ENCODE results near the gene PLCB4.

The PLCB4 gene

GRCh38 chr20:9160757-9161156, 91.9 kb downstream of the PLCB4 start:
- no peak overlapping the region for H3K9ac ChIP-seq (ENCODE audit: low read depth, low read length, poor library complexity)
- H3K79me1 ChIP-seq (ENCODE audit: low read depth, low read length) = no peaks in the 10 kb centered on the region
- no peak overlapping the region for H3K14ac ChIP-seq (ENCODE audit: low read length)
- no peak overlapping the region for H2AK5ac ChIP-seq (ENCODE audit: low read depth, low read length)
- no CpG with 5 or more reads among the region's 2 CpGs for WGBS, 2 donors (ENCODE audit: extremely low coverage in 2 of 2, insufficient read length in 2 of 2, insufficient replicate concordance in 1 of 2)
- no peak overlapping the region for H3K4ac ChIP-seq (ENCODE audit: low read length)
- no peaks in the 10 kb centered on the region for H3K36me3 ChIP-seq (replicated peaks in 1 of 2; ENCODE audit: control insufficient read depth in 2 of 2, insufficient read depth in 2 of 2, low read length in 2 of 2)
- DNase-seq (ENCODE audit: low spot score) = no peak
- H3K4me2 ChIP-seq (ENCODE audit: insufficient read depth, low read length, poor library complexity, severe bottlenecking) = no peak overlapping the region
- H2BK120ac ChIP-seq (ENCODE audit: low read depth, low read length) = no peak overlapping the region
- H2AFZ ChIP-seq (ENCODE audit: low read length) = peak overlapping the region; percentile 58
- no peak overlapping the region for H4K8ac ChIP-seq (ENCODE audit: low read depth, low read length)
- no peak overlapping the region for H2BK12ac ChIP-seq (ENCODE audit: low read length)
- no peak overlapping the region for H3K23ac ChIP-seq (ENCODE audit: low read depth, low read length, poor library complexity)
- H3K27ac ChIP-seq (replicated peaks; ENCODE audit: low read length) = no peak overlapping the region
- H3K4me1 ChIP-seq (ENCODE audit: control insufficient read depth in 2 of 2, insufficient read depth in 1 of 2, low read depth in 1 of 2, low read length in 2 of 2) = peaks cover 0 to 2% of the 10 kb centered on the region in 2 donors
- H3K18ac ChIP-seq (ENCODE audit: low read length) = no peak overlapping the region
- no peak overlapping the region for H2BK5ac ChIP-seq (ENCODE audit: low read length)
- H4K91ac ChIP-seq (ENCODE audit: low read depth, low read length, poor library complexity) = no peak overlapping the region
- H3K27me3 ChIP-seq (ENCODE audit: control insufficient read depth in 3 of 3, insufficient read depth in 3 of 3, low read depth in 1 of 3, low read length in 3 of 3) = no peaks in the 10 kb centered on the region
- H3K4me3 ChIP-seq (ENCODE audit: low read length in 2 of 2) = no peak overlapping the region
- no peaks in the 10 kb centered on the region for H3K9me3 ChIP-seq (replicated peaks in 1 of 2; ENCODE audit: control insufficient read depth in 2 of 2, insufficient read depth in 1 of 2, low read depth in 1 of 2, low read length in 2 of 2)
- H2BK15ac ChIP-seq (ENCODE audit: low read length) = no peak overlapping the region

DNA sequence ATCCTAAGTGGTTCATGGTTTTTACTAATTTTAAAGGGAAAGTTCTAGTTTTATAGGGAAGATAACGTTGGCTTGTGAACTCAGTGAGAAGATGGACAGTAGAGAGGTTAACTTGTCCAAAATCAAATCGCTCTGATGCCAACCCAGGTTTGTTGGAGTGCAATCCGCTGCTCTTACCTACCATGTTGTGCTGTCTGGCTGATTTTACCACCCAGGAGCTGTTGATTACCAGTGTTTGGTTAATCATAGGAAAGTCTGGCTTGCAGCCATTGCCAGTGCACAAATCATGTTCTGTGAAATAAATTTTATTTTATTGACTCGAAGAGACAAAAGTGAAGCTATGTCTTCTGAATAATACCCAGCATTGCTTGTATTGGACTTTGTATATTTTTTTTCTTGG, 92.4 kb downstream of the PLCB4 start:
- no peak overlapping the region for H2AFZ ChIP-seq (ENCODE audit: low read length)

DNA sequence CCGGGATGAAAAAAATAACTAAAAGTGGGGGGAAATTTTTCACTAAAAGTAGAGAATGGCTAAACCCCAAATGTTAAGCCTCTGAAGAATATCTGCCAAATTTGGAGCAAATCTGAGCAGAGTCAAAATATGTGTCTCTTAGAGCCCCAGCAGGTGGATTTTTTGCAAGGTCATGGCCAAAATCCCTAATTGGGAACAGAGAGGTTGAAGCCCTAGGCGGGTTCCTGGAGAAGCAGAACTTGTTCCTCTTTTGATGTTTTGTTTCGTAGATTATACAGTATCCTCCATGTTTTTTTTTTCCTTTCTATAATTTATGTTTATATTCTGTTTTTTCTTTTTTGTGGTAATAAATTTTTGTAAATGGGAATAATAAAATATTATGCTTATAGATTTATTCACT, 94.4 kb downstream of the PLCB4 start:
- H2BK120ac ChIP-seq (ENCODE audit: low read depth, low read length) = no peak overlapping the region
- H2BK15ac ChIP-seq (ENCODE audit: low read length) = no peak overlapping the region
- H3K18ac ChIP-seq (ENCODE audit: low read length) = no peak overlapping the region
- WGBS, 2 donors (ENCODE audit: extremely low coverage in 2 of 2, insufficient read length in 2 of 2, insufficient replicate concordance in 1 of 2) = no CpG with 5 or more reads among the region's 3 CpGs
- no peaks in the 10 kb centered on the region for H3K9me3 ChIP-seq (replicated peaks in 1 of 2; ENCODE audit: control insufficient read depth in 2 of 2, insufficient read depth in 1 of 2, low read depth in 1 of 2, low read length in 2 of 2)
- H4K91ac ChIP-seq (ENCODE audit: low read depth, low read length, poor library complexity) = no peak overlapping the region
- no peak overlapping the region for H2BK12ac ChIP-seq (ENCODE audit: low read length)
- no peak overlapping the region for H3K9ac ChIP-seq (ENCODE audit: low read depth, low read length, poor library complexity)
- H2AK5ac ChIP-seq (ENCODE audit: low read depth, low read length) = no peak overlapping the region
- no peak for DNase-seq (ENCODE audit: low spot score)
- H3K4me3 ChIP-seq (ENCODE audit: low read length in 2 of 2) = no peak overlapping the region
- H3K14ac ChIP-seq (ENCODE audit: low read length) = no peak overlapping the region
- H2BK5ac ChIP-seq (ENCODE audit: low read length) = no peak overlapping the region
- H3K79me1 ChIP-seq (ENCODE audit: low read depth, low read length) = no peaks in the 10 kb centered on the region
- no peak overlapping the region for H3K23ac ChIP-seq (ENCODE audit: low read depth, low read length, poor library complexity)
- no peaks in the 10 kb centered on the region for H3K27me3 ChIP-seq (ENCODE audit: control insufficient read depth in 3 of 3, insufficient read depth in 3 of 3, low read depth in 1 of 3, low read length in 3 of 3)
- peaks cover 0 to 5% of the 10 kb centered on the region in 2 donors for H3K4me1 ChIP-seq (ENCODE audit: control insufficient read depth in 2 of 2, insufficient read depth in 1 of 2, low read depth in 1 of 2, low read length in 2 of 2)
- no peak overlapping the region for H3K4ac ChIP-seq (ENCODE audit: low read length)
- H3K27ac ChIP-seq (replicated peaks; ENCODE audit: low read length) = no peak overlapping the region
- H3K4me2 ChIP-seq (ENCODE audit: insufficient read depth, low read length, poor library complexity, severe bottlenecking) = no peak overlapping the region
- no peak overlapping the region for H4K8ac ChIP-seq (ENCODE audit: low read depth, low read length)
- H3K36me3 ChIP-seq (replicated peaks in 1 of 2; ENCODE audit: control insufficient read depth in 2 of 2, insufficient read depth in 2 of 2, low read length in 2 of 2) = no peaks in the 10 kb centered on the region
- no peak overlapping the region for H2AFZ ChIP-seq (ENCODE audit: low read length)

More for the DNA sequence above, 92.4 kb downstream of the PLCB4 start:
- Histone ChIP-seq H3K36me3 (replicated peaks in 1 of 2; ENCODE audit: control insufficient read depth in 2 of 2, insufficient read depth in 2 of 2, low read length in 2 of 2) (no peaks in the 10 kb centered on the region), H3K14ac (ENCODE audit: low read length) (no peak overlapping the region), H3K18ac (ENCODE audit: low read length) (no peak overlapping the region), H3K9ac (ENCODE audit: low read depth, low read length, poor library complexity) (no peak overlapping the region), H3K27ac (replicated peaks; ENCODE audit: low read length) (no peak overlapping the region), H4K91ac (ENCODE audit: low read depth, low read length, poor library complexity) (no peak overlapping the region), H2BK15ac (ENCODE audit: low read length) (no peak overlapping the region), H2BK5ac (ENCODE audit: low read length) (no peak overlapping the region), H3K23ac (ENCODE audit: low read depth, low read length, poor library complexity) (no peak overlapping the region), H2BK12ac (ENCODE audit: low read length) (no peak overlapping the region), H3K27me3 (ENCODE audit: control insufficient read depth in 3 of 3, insufficient read depth in 3 of 3, low read depth in 1 of 3, low read length in 3 of 3) (no peaks in the 10 kb centered on the region), H3K4me2 (ENCODE audit: insufficient read depth, low read length, poor library complexity, severe bottlenecking) (no peak overlapping the region), H3K4ac (ENCODE audit: low read length) (no peak overlapping the region), H3K79me1 (ENCODE audit: low read depth, low read length) (no peaks in the 10 kb centered on the region), H2AK5ac (ENCODE audit: low read depth, low read length) (no peak overlapping the region), H3K9me3 (replicated peaks in 1 of 2; ENCODE audit: control insufficient read depth in 2 of 2, insufficient read depth in 1 of 2, low read depth in 1 of 2, low read length in 2 of 2) (no peaks in the 10 kb centered on the region), H3K4me3 (ENCODE audit: low read length in 2 of 2) (no peak overlapping the region), H2BK120ac (ENCODE audit: low read depth, low read length) (no peak overlapping the region), H3K4me1 (ENCODE audit: control insufficient read depth in 2 of 2, insufficient read depth in 1 of 2, low read depth in 1 of 2, low read length in 2 of 2) (peaks cover 0 to 4% of the 10 kb centered on the region in 2 donors), H4K8ac (ENCODE audit: low read depth, low read length) (no peak overlapping the region)
- WGBS, 2 donors (ENCODE audit: extremely low coverage in 2 of 2, insufficient read length in 2 of 2, insufficient replicate concordance in 1 of 2) = no CpG with 5 or more reads among the region's 4 CpGs
- no peak for DNase-seq (ENCODE audit: low spot score)

DNA sequence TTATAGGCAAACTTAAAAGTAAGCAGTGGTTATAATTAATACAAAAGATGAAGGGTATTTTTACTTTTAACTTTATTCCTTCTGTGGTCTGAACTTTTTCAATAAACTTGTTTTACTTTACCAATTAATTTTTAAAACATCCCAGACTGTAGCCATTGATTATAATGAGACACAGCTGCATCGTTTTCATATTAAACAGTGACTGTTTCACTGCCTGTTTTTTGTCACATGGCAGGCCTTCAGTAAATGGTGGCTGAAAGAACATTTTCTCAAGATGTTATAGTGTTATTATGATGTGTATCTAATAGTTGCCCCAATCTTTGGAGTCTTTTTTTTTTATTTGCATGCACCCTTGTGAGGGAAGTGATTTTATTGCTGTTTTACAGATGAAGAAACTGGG, 95.1 kb downstream of the PLCB4 start:
- no peak for DNase-seq (ENCODE audit: low spot score)
- Histone ChIP-seq H2BK120ac (ENCODE audit: low read depth, low read length) (no peak overlapping the region), H3K4me3 (ENCODE audit: low read length in 2 of 2) (no peak overlapping the region), H2BK5ac (ENCODE audit: low read length) (no peak overlapping the region), H3K9me3 (replicated peaks in 1 of 2; ENCODE audit: control insufficient read depth in 2 of 2, insufficient read depth in 1 of 2, low read depth in 1 of 2, low read length in 2 of 2) (no peaks in the 10 kb centered on the region), H3K4me2 (ENCODE audit: insufficient read depth, low read length, poor library complexity, severe bottlenecking) (no peak overlapping the region), H3K4me1 (ENCODE audit: control insufficient read depth in 2 of 2, insufficient read depth in 1 of 2, low read depth in 1 of 2, low read length in 2 of 2) (peaks cover 0 to 5% of the 10 kb centered on the region in 2 donors), H2AK5ac (ENCODE audit: low read depth, low read length) (no peak overlapping the region), H3K4ac (ENCODE audit: low read length) (no peak overlapping the region), H2AFZ (ENCODE audit: low read length) (no peak overlapping the region), H3K27me3 (ENCODE audit: control insufficient read depth in 3 of 3, insufficient read depth in 3 of 3, low read depth in 1 of 3, low read length in 3 of 3) (no peaks in the 10 kb centered on the region), H4K91ac (ENCODE audit: low read depth, low read length, poor library complexity) (no peak overlapping the region), H2BK15ac (ENCODE audit: low read length) (no peak overlapping the region), H3K18ac (ENCODE audit: low read length) (no peak overlapping the region), H2BK12ac (ENCODE audit: low read length) (no peak overlapping the region), H3K9ac (ENCODE audit: low read depth, low read length, poor library complexity) (no peak overlapping the region), H4K8ac (ENCODE audit: low read depth, low read length) (no peak overlapping the region), H3K14ac (ENCODE audit: low read length) (no peak overlapping the region), H3K27ac (replicated peaks; ENCODE audit: low read length) (no peak overlapping the region), H3K79me1 (ENCODE audit: low read depth, low read length) (no peaks in the 10 kb centered on the region), H3K36me3 (replicated peaks in 1 of 2; ENCODE audit: control insufficient read depth in 2 of 2, insufficient read depth in 2 of 2, low read length in 2 of 2) (no peaks in the 10 kb centered on the region), H3K23ac (ENCODE audit: low read depth, low read length, poor library complexity) (no peak overlapping the region)
- no CpG with 5 or more reads among the region's 1 CpG for WGBS, 2 donors (ENCODE audit: extremely low coverage in 2 of 2, insufficient read length in 2 of 2, insufficient replicate concordance in 1 of 2)
